Posterior cingulate gyrus (tissue), 11 donors: ENCODE data around the gene PDE4D.
"Not testable (repeated sequence)": the region's sequence is repeated elsewhere in the genome, so short reads cannot be mapped to it uniquely, and the experiment has no call there.

Source experiments
- DNase-seq, 10 donors: peaks; one replicate each; pipeline versions ENCODE4 v3.0.0 to v3.0.0-alpha.2; 2020 to 2021; ENCODE audit warnings: mixed read lengths in 3 of 10
- intact Hi-C: fragments of 100-400 bp; cut with DNase I; formaldehyde crosslinking; loops from one replicate; pipeline ENCODE4 v1.15.1; 2023

The PDE4D gene

DNA sequence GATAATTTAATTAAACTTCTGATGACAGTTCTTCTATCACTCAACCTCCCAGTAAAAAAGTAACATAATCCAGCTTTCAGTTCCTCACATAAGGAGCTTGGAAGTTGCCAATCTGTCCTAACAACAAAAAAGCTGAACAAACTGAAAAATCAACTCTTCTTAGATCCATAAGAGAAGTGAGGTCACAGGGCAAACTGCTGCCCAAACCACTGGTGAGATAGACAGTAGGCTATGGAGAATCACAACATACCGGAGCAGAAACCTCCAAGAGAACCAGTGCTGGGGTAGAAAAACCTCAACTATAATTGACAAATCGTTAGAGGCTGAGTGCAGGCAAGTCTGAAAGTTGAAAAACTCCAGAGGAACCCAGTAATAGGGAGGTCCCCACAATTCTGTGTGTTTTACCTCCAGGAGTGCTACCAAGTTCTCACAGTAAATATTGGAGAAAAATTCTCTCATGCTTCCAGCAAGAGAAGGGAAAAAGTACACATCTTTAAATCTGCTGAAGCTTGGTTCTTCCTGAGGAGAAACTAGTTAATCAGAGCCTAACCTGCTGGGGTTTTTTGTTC is 300.0 kb downstream of the PDE4D start:
- intact Hi-C loops, result no loop called here
- DNase-seq, result no peak

DNA sequence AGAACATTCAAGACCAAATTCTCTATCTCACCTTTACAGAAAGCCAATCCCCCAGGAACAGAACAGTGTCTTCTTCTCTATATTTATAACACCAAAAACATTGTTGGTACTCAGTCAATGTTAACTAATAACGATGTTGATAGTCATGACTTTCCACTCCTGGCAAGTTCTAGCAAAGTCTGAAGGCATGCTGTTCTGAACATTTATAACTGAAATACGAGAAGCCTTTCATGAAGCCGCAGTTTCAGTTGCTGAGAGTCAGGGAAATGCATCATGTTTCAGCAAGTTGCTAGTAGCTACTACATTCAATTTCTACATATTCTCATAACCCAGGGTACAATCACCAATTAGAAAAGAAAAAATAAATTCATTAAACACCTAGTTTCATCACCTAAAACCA is 301.4 kb downstream of the PDE4D start:
- intact Hi-C loops, result no loop called here
- DNase-seq, result no peak

DNA sequence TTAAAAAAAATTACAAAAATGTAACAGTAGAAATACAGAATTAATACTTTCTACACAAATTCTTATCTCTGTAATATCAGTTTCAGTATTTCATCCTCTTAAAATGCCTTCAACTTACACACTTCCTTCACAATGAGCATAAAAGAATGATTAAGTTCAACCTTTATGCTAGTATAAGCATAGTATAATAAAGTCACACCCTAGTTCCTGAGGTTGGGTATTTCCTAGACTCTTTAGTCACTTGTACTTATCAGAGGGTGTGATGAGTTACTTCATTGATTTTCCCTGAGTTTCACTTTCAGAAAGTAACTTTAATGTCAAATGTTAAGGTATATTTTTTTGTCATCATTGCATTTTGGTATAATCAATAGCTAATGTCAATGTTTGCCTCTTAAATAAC is 302.4 kb downstream of the PDE4D start:
- DNase-seq, result no peak
- intact Hi-C loops, result no loop called here

DNA sequence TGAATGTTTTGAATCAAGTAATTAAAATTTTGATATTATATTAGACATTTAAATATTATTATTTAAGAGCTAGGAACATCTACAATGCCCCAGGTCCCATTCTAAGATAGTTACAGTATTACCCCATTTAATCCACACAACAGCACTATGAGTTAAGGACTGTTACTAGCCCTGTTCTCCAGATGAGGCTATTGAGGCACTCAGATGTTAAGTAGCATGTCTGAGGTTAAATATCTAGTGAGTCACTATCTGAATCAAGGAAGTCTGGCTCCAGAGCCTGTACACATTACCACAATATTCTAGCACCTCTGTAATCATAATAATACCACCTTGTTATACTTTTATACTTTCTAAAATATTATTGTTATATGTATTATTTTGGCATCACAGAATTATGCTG is 304.6 kb downstream of the PDE4D start:
- no peak for DNase-seq
- intact Hi-C loops, result loop anchor here (10.0 kb wide), 1 partner anchor 204 kb away; no protein-coding TSS in a partner anchor

DNA sequence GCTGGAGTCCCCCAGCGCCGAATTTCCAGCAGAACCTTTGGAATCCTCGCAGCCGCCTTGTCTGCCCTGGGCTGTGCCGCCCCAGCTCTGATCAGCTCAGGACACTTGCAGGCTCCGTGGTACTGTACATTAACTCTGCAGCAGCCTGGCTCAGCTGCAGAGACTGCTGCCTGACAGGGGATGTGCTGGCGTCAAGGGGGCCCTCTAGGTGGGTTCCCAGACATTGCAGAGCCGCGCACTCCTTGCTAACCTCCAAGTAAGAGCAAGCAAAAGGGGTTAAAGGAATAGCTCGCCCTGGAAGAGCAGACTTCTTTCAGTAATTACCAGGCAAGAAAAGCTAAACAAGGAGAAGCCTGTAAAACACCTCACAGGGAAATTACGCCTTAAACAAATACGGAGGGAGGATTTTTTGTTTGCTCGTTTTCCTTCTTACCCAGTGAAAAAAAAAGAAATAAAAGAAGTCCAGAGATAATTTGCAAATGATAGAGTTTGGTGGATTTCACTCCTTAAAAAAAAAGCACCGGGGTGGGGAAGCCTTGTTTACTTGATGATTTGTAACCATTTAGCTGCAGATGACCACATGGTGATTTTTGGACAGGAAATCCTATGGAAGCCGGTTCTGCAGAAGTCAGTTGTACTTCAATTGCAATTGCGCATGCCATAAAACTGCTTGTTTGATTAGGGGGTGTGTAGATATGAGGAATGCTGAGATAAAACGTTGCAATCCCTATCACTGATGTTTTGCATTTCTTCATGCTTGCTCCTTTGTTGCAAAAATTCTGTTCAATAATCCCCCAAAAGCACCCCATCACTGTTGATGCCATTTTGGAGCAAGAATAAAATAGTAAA is 305.8 kb downstream of the PDE4D start:
- intact Hi-C loops, result loop anchor here (10.0 kb wide), 1 partner anchor 203 kb away; no protein-coding TSS in a partner anchor
- DNase-seq, result peak; percentile 76 to 98 (median 89)

DNA sequence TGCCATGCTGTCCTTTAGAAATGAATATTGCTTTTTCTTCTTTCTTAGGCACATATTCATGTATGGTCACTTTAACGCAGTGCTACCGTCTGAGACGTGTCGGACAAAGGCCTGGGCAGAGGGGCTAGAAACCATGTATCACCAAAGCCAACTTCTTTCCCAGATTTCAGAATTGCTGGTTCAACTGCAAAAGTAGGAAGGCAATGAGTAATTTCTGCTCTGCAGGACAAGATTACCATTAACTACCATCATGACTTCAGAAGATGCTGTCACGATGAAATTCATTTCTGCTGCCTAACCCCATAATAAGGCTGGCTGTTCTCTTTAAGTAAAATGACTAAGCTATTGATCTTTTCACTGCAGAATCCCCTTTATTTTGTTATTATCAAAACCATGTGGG is 306.7 kb downstream of the PDE4D start:
- no peak for DNase-seq
- intact Hi-C loops, result loop anchor here (10.0 kb wide), 1 partner anchor 202 kb away; no protein-coding TSS in a partner anchor

DNA sequence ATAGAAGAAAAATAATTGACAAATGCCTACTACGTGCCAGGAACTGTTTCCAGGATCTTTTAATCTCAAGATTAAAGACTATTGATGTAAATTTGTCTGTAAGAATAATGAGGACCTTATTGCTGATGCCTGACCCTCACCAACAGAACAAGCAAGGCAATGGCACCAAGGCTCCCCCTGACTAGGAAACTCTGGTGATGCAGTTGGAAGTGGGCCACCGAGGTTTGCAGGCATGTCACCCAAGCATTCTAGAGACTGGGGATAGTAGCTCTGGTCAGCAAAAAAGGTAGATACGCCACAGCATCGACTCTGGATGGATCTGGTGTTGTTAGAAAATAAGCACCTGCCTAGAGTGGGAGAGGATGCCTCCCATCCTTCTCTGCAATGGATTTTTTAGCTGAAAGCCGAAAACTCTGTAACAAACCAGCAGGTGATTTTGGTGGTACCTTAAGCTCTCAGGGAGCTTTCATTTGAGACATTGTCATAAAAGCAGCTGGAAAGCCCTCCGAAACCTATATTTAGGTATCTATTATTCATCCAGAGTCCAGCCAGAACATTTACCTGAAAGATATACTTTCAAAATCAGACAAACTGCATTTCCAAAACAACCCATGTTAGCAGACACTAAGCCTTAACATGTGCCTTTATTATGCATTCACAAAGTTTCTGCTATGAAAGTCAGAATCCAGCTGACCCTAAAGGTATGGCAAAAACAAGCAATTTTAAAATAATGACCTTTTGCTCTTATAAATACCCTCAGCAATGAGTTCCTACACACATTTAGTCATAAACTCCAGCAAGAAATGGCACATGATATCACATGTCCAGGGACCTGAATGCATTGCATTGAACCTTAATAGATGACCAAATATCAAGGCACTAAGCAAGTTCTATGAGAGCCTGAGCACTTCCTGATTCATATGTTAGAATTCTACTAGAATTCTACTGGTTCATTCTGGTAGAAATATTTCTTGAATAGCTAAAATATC is 308.4 kb downstream of the PDE4D start:
- intact Hi-C loops, result loop anchor here (5.0 to 10.0 kb wide), 2 partner anchors 38 to 200 kb away; no protein-coding TSS in a partner anchor
- DNase-seq, result peak in 8 of 10 donors; percentile 21 to 80 (median 56)

DNA sequence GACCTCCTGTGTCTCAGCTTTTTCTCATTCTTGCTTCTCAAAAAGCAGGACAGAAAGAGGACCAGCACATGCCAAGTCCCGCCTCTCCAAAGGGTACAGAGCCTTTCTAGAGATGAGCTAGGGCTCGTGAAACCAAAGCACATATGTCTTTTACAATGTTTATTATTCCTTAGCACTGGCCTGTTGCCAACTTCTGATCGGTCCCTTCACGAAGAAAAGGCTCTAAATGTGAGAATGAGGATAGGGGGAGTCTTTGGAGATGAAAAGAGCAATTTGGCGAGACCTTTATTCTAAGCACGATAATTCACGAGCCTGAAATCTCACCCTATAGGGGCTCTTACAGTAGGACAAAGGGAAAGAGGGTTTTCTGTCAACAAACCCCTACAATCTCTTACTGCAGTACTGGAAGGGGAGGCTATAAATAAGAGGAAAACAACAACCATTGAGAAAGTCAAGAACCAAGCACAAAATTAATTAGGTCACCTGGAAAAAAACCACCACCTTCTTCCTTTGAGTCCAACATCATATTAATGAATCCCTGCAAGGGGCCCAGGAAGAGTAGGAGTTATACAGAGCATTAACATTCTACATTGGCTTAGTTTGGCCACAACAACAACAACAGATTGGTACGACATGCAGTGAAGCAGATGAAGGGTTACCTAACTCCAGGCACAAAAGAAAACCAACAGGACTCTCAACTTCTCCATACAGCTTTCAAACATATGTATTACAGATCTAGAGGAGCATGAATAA is 309.5 kb downstream of the PDE4D start:
- intact Hi-C loops, result loop anchor here (5.0 to 10.0 kb wide), 2 partner anchors 37 to 199 kb away; no protein-coding TSS in a partner anchor
- peak in 6 of 10 donors; percentile 15 to 83 (median 47) for DNase-seq

DNA sequence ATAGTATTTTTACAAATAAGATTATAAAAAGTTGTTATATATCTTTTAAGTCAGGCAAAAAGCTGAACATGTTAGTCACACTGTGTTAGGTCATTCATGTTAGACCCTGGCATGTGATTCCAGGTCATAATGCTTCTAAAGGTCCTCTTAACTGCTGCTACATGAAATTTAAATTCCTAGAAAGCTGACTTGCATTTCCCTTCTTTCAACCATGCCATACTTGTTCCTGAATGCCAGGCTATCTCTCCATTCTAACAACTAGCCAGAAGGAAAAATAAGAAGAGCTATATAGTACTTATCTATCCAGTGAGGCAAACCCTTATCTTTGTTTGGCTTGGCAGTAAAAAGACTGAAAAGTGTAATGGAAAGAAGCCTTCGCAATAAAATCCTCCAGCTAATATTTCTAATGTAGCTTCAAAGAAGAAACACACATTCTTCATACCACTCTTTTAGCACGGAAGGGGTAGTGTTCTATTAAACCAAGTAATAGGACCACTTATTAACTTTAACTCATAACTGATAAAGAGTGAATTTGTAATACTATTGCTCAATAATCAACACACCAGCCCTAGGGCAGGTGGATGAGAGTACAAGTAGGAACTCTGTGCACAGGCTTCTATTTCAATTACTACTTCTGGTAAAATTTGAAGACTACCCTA is 310.2 kb downstream of the PDE4D start:
- intact Hi-C loops, result loop anchor here (5.0 to 10.0 kb wide), 2 partner anchors 36 to 198 kb away; no protein-coding TSS in a partner anchor
- DNase-seq, result no peak

DNA sequence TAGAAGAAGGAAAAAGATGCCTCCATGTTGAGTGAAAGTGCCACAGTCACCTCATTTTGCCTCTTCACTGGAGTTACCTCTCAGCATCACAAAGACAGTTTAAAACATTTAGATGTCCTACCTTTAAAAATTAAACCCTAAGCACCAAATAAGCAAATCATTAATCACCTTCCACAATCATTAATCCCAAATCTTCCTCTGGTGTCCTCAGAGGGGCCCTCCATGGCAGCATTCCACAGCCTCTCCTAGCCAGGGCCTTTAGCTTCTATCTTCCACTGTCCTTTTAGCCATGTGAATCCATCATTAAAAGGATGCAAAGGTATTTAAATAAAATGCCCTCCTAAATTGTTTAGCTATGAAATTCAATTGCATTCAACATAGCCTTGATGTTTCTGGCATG is 310.8 kb downstream of the PDE4D start:
- no peak for DNase-seq

DNA sequence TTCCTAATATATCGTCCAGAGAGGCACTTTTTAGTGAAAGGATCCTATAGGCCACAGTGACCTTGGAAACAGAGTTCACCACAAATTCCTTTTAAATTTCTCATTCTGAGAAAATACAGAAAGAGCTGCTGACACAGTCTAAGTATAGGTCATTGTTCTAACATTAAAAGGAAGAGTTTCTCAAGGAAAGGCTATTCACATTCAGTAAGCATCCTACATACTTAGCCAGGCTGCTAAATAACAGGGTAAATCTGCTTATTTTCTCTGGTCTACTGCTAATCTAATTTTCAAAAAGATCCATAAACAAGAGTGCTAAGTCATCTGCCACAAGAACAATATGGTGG is 313.7 kb downstream of the PDE4D start:
- intact Hi-C loops, result loop anchor here (5.0 to 10.0 kb wide), 2 partner anchors 32 to 195 kb away; no protein-coding TSS in a partner anchor

More for the DNA sequence above, 310.8 kb downstream of the PDE4D start:
- intact Hi-C loops, result loop anchor here (5.0 to 10.0 kb wide), 2 partner anchors 35 to 198 kb away; no protein-coding TSS in a partner anchor

DNA sequence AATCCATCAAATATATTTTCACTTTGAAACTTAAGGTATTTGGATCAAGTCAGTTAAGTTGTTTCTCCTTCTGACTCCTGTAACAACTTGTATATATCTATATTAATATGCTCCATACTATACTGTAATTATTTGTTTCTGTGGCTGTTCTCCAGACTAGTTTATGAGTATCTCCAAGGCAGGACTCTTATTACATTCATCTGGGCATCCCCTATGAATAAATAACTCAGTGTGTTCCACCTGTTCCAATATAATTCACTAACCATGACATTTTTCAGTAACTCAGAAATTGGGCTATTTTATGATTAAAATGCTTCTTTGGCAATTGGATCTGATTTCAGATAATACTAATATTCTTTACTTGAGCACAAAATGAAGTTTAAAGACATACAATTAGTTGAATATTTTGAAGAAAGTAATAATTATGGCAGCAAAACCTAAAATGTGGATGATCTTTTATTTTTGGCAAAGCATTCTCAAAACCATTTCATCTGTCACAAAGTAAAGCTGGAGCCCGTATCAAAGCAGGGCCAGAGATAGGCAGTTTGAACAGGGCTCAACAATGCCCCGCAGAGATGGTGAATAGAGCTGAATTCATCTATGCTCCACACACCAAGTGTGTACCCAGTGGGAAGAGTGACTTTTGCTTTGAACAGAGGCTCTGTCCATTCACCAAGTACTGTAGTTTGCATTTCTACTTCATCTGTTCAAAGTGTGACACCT is 314.3 kb downstream of the PDE4D start:
- intact Hi-C loops, result no loop called here
- peak in 1 of 10 donors; percentile 13 for DNase-seq

More for the DNA sequence above, 313.7 kb downstream of the PDE4D start:
- DNase-seq, result no peak

DNA sequence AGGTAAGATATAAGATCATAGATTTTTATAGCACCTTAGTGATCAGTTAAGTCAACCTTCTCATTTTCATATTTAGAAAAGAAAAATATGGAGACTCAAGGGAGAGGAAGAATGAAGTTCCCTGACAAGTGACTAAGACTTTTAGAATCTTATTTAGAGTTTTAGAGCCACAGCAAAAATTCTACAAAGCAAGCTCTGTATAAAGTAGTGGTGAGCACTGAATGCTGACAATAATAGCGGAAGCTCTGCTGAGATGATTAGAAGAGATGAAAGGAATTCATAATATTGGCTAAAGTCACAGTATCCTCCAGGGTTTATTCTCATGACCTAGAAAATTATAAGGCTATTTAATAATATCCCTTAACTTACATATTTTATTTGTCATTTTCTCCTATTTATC is 316.0 kb downstream of the PDE4D start:
- intact Hi-C loops, result no loop called here
- no peak for DNase-seq

DNA sequence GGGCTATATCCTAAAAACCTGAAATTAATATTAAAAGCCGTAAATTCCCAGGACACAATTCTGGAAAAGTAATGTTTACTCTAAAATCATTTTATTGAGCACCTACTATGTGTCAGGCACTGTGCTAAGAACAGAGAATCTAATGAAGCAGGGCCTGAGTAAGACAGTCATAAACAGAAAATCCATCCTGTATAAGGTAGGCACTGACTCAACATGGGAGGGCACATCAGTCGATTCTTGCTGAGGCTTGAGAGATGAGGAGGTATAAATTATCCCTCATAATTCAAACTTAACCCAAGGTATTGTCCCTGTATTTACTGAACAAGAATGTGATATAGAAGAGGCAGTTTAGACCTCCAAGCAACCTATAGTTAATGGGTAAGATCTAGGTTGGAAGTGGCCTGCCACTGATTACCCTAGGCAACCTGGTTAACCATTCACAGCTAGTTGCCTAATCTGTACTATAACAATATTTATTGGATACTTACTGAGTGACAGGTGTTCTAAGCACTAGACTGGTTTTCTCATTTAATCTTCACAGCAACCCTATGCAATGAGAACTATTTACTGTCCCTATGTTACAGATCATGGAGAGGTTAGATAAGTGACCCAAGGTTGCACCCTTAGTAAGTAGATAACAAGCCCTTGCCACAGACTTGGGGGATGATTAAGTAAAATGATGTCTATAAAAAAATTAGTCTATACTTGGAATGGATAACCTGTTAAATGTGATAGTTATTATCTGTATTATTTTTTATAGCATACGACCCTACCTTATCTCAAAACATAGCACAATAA is 317.7 kb downstream of the PDE4D start:
- intact Hi-C loops, result no loop called here
- no peak for DNase-seq

DNA sequence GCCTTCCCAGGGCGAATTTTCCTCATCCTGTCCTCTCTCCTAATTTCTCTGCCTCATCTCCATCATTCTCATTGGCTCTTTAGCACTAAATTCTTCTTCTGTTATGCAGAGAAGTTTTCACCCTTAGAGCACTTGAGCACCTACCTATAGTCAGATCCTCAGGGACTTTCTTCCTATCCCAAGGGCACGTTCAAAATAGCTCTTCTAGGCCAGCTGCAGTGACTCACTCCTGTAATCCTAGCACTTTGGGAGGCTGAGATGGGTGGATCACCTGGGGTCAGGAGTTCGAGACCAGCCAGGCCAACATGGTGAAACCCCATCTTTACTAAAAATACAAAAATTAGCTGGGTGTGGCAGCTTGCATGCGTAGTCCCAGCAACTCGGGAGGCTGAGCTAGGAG is 320.0 kb downstream of the PDE4D start:
- DNase-seq, intact Hi-C loops: not testable (repeated sequence)

DNA sequence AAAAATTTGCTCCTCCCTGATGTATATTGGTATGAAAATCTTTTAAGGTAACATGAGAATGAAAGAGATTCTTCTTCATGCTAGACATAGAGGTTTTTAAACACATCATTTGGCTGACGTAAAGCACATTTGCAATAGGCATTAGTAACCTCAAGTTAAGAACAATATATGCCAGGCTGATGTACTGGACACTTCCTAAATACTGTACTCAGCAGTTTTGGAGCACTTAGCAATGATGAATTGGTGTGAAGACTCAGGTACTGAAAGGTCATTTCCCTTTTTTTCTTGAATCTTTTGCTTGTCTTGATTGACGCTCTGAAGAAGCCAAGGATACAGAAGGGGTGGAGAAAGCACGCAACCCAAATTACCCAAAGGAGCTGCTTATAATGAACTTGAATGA is 322.5 kb downstream of the PDE4D start:
- no peak for DNase-seq
- intact Hi-C loops, result no loop called here

DNA sequence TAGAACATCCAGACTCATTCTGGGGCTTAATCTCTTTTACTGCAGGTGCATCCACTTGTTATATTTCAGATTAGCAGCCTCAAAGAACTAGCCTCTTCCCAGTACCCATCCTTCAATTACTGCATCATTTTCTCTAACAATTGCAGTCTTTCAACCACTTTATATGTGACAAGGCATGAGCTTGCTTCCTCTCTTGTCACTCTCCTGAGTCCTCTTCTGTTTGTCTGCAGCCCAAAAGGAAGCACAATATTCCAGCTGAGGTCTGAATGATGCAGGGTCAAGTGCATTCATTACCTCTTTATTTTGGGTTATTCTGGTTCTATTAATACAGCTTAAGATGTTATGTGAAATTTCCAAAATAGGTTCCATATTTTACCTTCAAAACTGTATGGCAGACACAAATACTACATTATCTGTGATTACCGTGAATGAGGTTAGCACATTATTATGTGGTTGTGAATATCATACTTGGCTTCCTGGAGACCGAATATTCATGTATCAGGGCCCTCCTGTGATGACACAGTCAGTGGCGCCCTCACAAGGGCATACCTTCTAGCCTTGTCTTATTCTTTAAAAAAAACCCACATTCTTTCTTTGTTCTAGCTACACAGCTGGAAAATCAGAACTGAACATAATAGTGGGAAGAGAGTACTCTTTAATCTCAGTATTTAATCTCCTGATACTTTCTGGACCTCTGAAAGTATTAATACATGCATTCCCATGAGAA is 323.8 kb downstream of the PDE4D start:
- intact Hi-C loops, result no loop called here
- DNase-seq, result no peak
